ENCODE measurements around the gene ACBD6.

- TF ChIP-seq EZH2 (IDR thresholded peaks at IDR 0.05; ENCODE audit: insufficient read depth, poor library complexity, severe bottlenecking) (no peak), EZH2phosphoT487 (IDR thresholded peaks at IDR 0.05; ENCODE audit: insufficient read depth, low read depth) (no peak)
Observed at GRCh38 chr1:180501865-180502360, 464 bp downstream of the ACBD6 start.

Data from GM23248 (cell line).